ENCODE data around the gene MYT1.

GRCh38 chr20:64229507-64230061 lies 65.3 kb downstream of the MYT1 start:
- TF ChIP-seq CTCF (IDR thresholded peaks at IDR 0.05) (no peak), EP300 (IDR thresholded peaks at IDR 0.05) (no peak)
